ENCODE data around the gene ORM1. TPM values are rescaled to one million over a fixed set of nuclear protein-coding genes. Genes with fewer than 3 reads are reported as not detected.

ORM1 gene
- total RNA-seq, 4 donors from 2014 or later, result 59.2 TPM; not detected in 3

- WGBS, result 91% methylated on average over 7 of the region's 14 CpGs
- no peak overlapping the region for H3K4me3 ChIP-seq
- H3K9me3 ChIP-seq, result no peaks in the 10 kb centered on the region
- no peaks in the 10 kb centered on the region for H3K27me3 ChIP-seq
- TF ChIP-seq POLR2A (IDR thresholded peaks at IDR 0.05) (no peak), EP300 (IDR thresholded peaks at IDR 0.05) (no peak), POLR2AphosphoS5 (IDR thresholded peaks at IDR 0.05) (no peak), CTCF (IDR thresholded peaks at IDR 0.05) (no peak)
- H3K27ac ChIP-seq, result peak overlapping the region; percentile 53
- peaks cover 35% of the 10 kb centered on the region for H3K36me3 ChIP-seq
- peak in 1 of 2 donors; percentile 50 for DNase-seq (ENCODE audit: low spot score in 2 of 2)
- H3K4me1 ChIP-seq, result peaks cover 29% of the 10 kb centered on the region
These were observed 45.1 kb downstream of the ORM1 start for GRCh38 chr9:114367772-114368569.

GRCh38 chr9:114369216-114370130 is 46.6 kb downstream of the ORM1 start:
- Histone ChIP-seq H3K36me3 (peaks cover 33% of the 10 kb centered on the region), H3K4me3 (no peak overlapping the region), H3K27ac (no peak overlapping the region), H3K9me3 (no peaks in the 10 kb centered on the region), H3K27me3 (no peaks in the 10 kb centered on the region), H3K4me1 (peaks cover 27% of the 10 kb centered on the region)
- WGBS, result 92% methylated on average over 9 of the region's 9 CpGs
- TF ChIP-seq EP300 (IDR thresholded peaks at IDR 0.05) (no peak), POLR2AphosphoS5 (IDR thresholded peaks at IDR 0.05) (no peak), POLR2A (IDR thresholded peaks at IDR 0.05) (no peak), CTCF (IDR thresholded peaks at IDR 0.05) (no peak)
- no peak for DNase-seq (ENCODE audit: low spot score in 2 of 2)

- peaks cover 28% of the 10 kb centered on the region for H3K36me3 ChIP-seq
- peaks cover 24% of the 10 kb centered on the region for H3K4me1 ChIP-seq
- TF ChIP-seq POLR2AphosphoS5 (IDR thresholded peaks at IDR 0.05), result no peak
- no peak for TF ChIP-seq CTCF (IDR thresholded peaks at IDR 0.05)
- no peak for TF ChIP-seq EP300 (IDR thresholded peaks at IDR 0.05)
- no peak for TF ChIP-seq POLR2A (IDR thresholded peaks at IDR 0.05)
- no peak overlapping the region for H3K4me3 ChIP-seq
- no peak for DNase-seq (ENCODE audit: low spot score in 2 of 2)
- WGBS, result 69% methylated on average over 4 of the region's 6 CpGs
- no peak overlapping the region for H3K27ac ChIP-seq
- no peaks in the 10 kb centered on the region for H3K27me3 ChIP-seq
- H3K9me3 ChIP-seq, result no peaks in the 10 kb centered on the region
These were observed 47.5 kb downstream of the ORM1 start for GRCh38 chr9:114370251-114370967.

- no peaks in the 10 kb centered on the region for H3K9me3 ChIP-seq
- TF ChIP-seq POLR2A (IDR thresholded peaks at IDR 0.05) (no peak), CTCF (IDR thresholded peaks at IDR 0.05) (no peak), EP300 (IDR thresholded peaks at IDR 0.05) (no peak), POLR2AphosphoS5 (IDR thresholded peaks at IDR 0.05) (no peak)
- H3K4me3 ChIP-seq, result no peak overlapping the region
- H3K4me1 ChIP-seq, result peaks cover 24% of the 10 kb centered on the region
- no peak overlapping the region for H3K27ac ChIP-seq
- peaks cover 28% of the 10 kb centered on the region for H3K36me3 ChIP-seq
- H3K27me3 ChIP-seq, result no peaks in the 10 kb centered on the region
- WGBS, result 67% methylated on average over 1 of the region's 4 CpGs
- DNase-seq (ENCODE audit: low spot score in 2 of 2), result no peak
These were observed 48.0 kb downstream of the ORM1 start for GRCh38 chr9:114370968-114371320.
